HEK293 (cell line): Measurements from ENCODE around the gene TECPR2.

ENCODE experiments used
- GLI4 ChIP-seq: fragments of 450-650 bp; formaldehyde crosslinking; IDR thresholded peaks from 2 replicates; pipeline ENCODE4 v1.5.1; 2016; ENCODE audit warnings: missing biosample characterization, missing genetic modification characterization
- KLF16 ChIP-seq: fragments of 450-650 bp; formaldehyde crosslinking; IDR thresholded peaks from 2 replicates; pipeline ENCODE4 v1.5.1; 2017; ENCODE audit warnings: missing biosample characterization, missing genetic modification characterization
- KLF7 ChIP-seq: fragments of 450-650 bp; formaldehyde crosslinking; IDR thresholded peaks from 2 replicates; pipeline ENCODE4 v1.5.1; 2016; ENCODE audit warnings: missing biosample characterization, missing genetic modification characterization, borderline replicate concordance
- YY1 ChIP-seq: fragments of 450-650 bp; formaldehyde crosslinking; IDR thresholded peaks from 2 replicates; pipeline ENCODE4 v1.5.1; 2018; ENCODE audit warnings: missing biosample characterization, missing genetic modification characterization
- ZNF132 ChIP-seq: fragments of 450-650 bp; formaldehyde crosslinking; IDR thresholded peaks from 2 replicates; pipeline ENCODE4 v1.5.1; 2017; ENCODE audit warnings: missing biosample characterization, missing genetic modification characterization, borderline replicate concordance
- ZNF335 ChIP-seq: fragments of 450-650 bp; formaldehyde crosslinking; conservative IDR thresholded peaks from 2 replicates; pipeline ENCODE4 v1.5.1; 2016; ENCODE audit warnings: missing biosample characterization, missing genetic modification characterization
- ZNF792 ChIP-seq: fragments of 450-650 bp; formaldehyde crosslinking; IDR thresholded peaks from 2 replicates; pipeline ENCODE4 v1.5.1; 2016; ENCODE audit warnings: missing biosample characterization, missing genetic modification characterization
- TF ChIP-seq, protein P1 (sequence below): fragments of 450-650 bp; formaldehyde crosslinking; IDR thresholded peaks from 2 replicates; pipeline ENCODE4 v1.5.1; 2016; ENCODE audit warnings: missing biosample characterization, missing genetic modification characterization
- TF ChIP-seq, protein P2 (sequence below): fragments of 450-650 bp; formaldehyde crosslinking; optimal IDR thresholded peaks from 2 replicates; pipeline ENCODE3; 2016; ENCODE audit warnings: missing biosample characterization, mild to moderate bottlenecking, missing genetic modification characterization

DNA sequence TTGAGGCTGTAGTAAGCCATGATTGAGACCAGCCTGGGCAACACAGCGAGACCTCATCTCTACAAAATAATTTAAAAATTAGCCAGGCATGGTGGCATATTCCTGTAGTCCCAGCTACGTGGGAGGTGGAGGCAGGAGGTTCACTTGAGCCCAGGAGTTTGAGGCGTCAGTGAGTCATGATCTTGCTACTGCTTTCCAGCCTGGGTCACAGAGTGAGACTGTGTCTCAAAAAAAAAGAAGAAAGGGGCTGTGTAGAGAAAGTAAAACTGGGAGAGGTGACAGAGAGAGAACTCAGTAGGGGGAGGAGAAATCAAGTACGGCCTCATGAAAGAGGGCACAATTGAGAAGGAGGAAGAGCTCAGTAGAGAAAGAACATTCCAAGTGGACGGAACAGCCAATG lies 12.4 kb downstream of the TECPR2 start:
- TF ChIP-seq, protein P1, sequence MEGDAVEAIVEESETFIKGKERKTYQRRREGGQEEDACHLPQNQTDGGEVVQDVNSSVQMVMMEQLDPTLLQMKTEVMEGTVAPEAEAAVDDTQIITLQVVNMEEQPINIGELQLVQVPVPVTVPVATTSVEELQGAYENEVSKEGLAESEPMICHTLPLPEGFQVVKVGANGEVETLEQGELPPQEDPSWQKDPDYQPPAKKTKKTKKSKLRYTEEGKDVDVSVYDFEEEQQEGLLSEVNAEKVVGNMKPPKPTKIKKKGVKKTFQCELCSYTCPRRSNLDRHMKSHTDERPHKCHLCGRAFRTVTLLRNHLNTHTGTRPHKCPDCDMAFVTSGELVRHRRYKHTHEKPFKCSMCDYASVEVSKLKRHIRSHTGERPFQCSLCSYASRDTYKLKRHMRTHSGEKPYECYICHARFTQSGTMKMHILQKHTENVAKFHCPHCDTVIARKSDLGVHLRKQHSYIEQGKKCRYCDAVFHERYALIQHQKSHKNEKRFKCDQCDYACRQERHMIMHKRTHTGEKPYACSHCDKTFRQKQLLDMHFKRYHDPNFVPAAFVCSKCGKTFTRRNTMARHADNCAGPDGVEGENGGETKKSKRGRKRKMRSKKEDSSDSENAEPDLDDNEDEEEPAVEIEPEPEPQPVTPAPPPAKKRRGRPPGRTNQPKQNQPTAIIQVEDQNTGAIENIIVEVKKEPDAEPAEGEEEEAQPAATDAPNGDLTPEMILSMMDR (tag by site-specific recombination) = no peak
- TF ChIP-seq, protein P2, sequence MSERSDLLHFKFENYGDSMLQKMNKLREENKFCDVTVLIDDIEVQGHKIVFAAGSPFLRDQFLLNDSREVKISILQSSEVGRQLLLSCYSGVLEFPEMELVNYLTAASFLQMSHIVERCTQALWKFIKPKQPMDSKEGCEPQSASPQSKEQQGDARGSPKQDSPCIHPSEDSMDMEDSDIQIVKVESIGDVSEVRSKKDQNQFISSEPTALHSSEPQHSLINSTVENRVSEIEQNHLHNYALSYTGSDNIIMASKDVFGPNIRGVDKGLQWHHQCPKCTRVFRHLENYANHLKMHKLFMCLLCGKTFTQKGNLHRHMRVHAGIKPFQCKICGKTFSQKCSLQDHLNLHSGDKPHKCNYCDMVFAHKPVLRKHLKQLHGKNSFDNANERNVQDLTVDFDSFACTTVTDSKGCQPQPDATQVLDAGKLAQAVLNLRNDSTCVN = no peak
- TF ChIP-seq ZNF335 (no peak), KLF7 (tag by site-specific recombination) (no peak), ZNF132 (tag by site-specific recombination) (no peak), GLI4 (tag by site-specific recombination) (no peak), YY1 (tag by site-specific recombination) (no peak), KLF16 (tag by site-specific recombination) (no peak), ZNF792 (tag by site-specific recombination) (no peak)
